HEK293T (cell line): ENCODE results near the gene PALMD.

ENCODE experiments used
- ARNT ChIP-seq: fragments of 450-650 bp; IDR thresholded peaks from 2 replicates; pipeline ENCODE4 v1.6.1; 2017; ENCODE audit warnings: mild to moderate bottlenecking
- CTBP1 ChIP-seq: fragments of 450-650 bp; IDR thresholded peaks from 2 replicates; pipeline ENCODE4 v1.6.1; 2016; ENCODE audit warnings: borderline replicate concordance
- ELF4 ChIP-seq: fragments of 450-650 bp; IDR thresholded peaks from 2 replicates; pipeline ENCODE4 v1.6.1; 2017; ENCODE audit warnings: antibody characterized with exemption
- FOXA1 ChIP-seq: fragments of 450-650 bp; IDR thresholded peaks from 2 replicates; pipeline ENCODE4 v1.6.1; 2016; ENCODE audit warnings: mild to moderate bottlenecking
- FOXM1 ChIP-seq: fragments of 450-650 bp; IDR thresholded peaks from 2 replicates; pipeline ENCODE4 v1.6.1; 2017; ENCODE audit warnings: mild to moderate bottlenecking, borderline replicate concordance
- HDGF ChIP-seq: fragments of 450-650 bp; IDR thresholded peaks from 2 replicates; pipeline ENCODE4 v1.6.1; 2017; ENCODE audit warnings: antibody characterized with exemption, borderline replicate concordance
- L3MBTL2 ChIP-seq: fragments of 450-650 bp; conservative IDR thresholded peaks from 2 replicates; pipeline ENCODE4 v1.6.1; 2016; ENCODE audit warnings: mild to moderate bottlenecking
- LEF1 ChIP-seq: fragments of 450-650 bp; IDR thresholded peaks from 2 replicates; pipeline ENCODE4 v1.6.1; 2017; ENCODE audit warnings: mild to moderate bottlenecking, borderline replicate concordance
- NFRKB ChIP-seq: fragments of 450-650 bp; IDR thresholded peaks from 2 replicates; pipeline ENCODE4 v1.6.1; 2016; ENCODE audit warnings: mild to moderate bottlenecking, moderate library complexity
- PKNOX1 ChIP-seq: fragments of 450-650 bp; IDR thresholded peaks from 2 replicates; pipeline ENCODE4 v1.6.1; 2016
- SP1 ChIP-seq: fragments of 450-650 bp; IDR thresholded peaks from 2 replicates; pipeline ENCODE4 v1.6.1; 2017
- SUZ12 ChIP-seq: fragments of 450-650 bp; IDR thresholded peaks from 2 replicates; pipeline ENCODE4 v1.6.1; 2016; ENCODE audit warnings: mild to moderate bottlenecking
- TARDBP ChIP-seq: fragments of 450-650 bp; IDR thresholded peaks from 2 replicates; pipeline ENCODE4 v1.6.1; 2016
- ZNF384 ChIP-seq: fragments of 450-650 bp; IDR thresholded peaks from 2 replicates; pipeline ENCODE4 v1.6.1; 2016

- TF ChIP-seq NFRKB = no peak
- TF ChIP-seq FOXA1 = no peak
- TF ChIP-seq SP1 = no peak
- TF ChIP-seq ARNT = no peak
- TF ChIP-seq PKNOX1 = no peak
- TF ChIP-seq TARDBP = no peak
- TF ChIP-seq L3MBTL2 = no peak
- no peak for TF ChIP-seq FOXM1
- no peak for TF ChIP-seq SUZ12
- TF ChIP-seq HDGF = no peak
- no peak for TF ChIP-seq LEF1
- no peak for TF ChIP-seq CTBP1
- no peak for TF ChIP-seq ZNF384
- TF ChIP-seq ELF4 = no peak
Observed at GRCh38 chr1:99665212-99665611, 19.3 kb downstream of the PALMD start.
